Natural killer cell (primary cell): ENCODE results near the gene MTUS2. TPM values are rescaled to one million over a fixed set of nuclear protein-coding genes. Genes with fewer than 3 reads are reported as not detected.

Experiments
- ATAC-seq, 3 donors: fragments of 150-1000 bp in 2 of 3; fragments of 200-7000 bp in 1 of 3; cut with Tn5 transposase; 1 replicate in 1 of 3; 2 replicates in 2 of 3; pipeline ENCODE4 v1.10.0; 2021; ENCODE audit warnings: mild to moderate bottlenecking in 2 of 3, moderate library complexity in 2 of 3
- DNase-seq, 2 donors: peaks; one replicate each; pipeline versions ENCODE4 v3.0.0 to v3.0.0-alpha.2; 2013 to 2021; ENCODE audit warnings: mixed read lengths in 1 of 2
- H3K27ac ChIP-seq: one replicate; pipeline ENCODE4 v1.5.1; 2013; ENCODE audit warnings: mild to moderate bottlenecking, low read length
- H3K27me3 ChIP-seq: one replicate; pipeline ENCODE4 v1.6.1; 2013; ENCODE audit warnings: low read length; ENCODE audit not compliant: control insufficient read depth, insufficient read depth
- H3K36me3 ChIP-seq: one replicate; pipeline ENCODE4 v1.6.1; 2013; ENCODE audit warnings: low read length; ENCODE audit not compliant: control insufficient read depth, insufficient read depth
- H3K4me1 ChIP-seq: one replicate; pipeline ENCODE4 v1.6.1; 2013; ENCODE audit warnings: low read length; ENCODE audit not compliant: control insufficient read depth, insufficient read depth
- H3K4me3 ChIP-seq: one replicate; pipeline ENCODE4 v1.5.1; 2013; ENCODE audit warnings: low read length
- H3K9me3 ChIP-seq: one replicate; pipeline ENCODE4 v1.6.1; 2013; ENCODE audit warnings: low read length; ENCODE audit not compliant: control insufficient read depth, insufficient read depth
- H3K27ac Mint-ChIP-seq, 2 donors: one replicate each; pipeline ENCODE4 v1.8.0; 2022; ENCODE audit warnings: mild to moderate bottlenecking in 2 of 2, mixed read lengths in 2 of 2, moderate library complexity in 1 of 2
- H3K27me3 Mint-ChIP-seq, 2 donors: one replicate each; pipeline ENCODE4 v1.8.0; 2022; ENCODE audit warnings: low read depth in 2 of 2, mixed read lengths in 2 of 2
- H3K36me3 Mint-ChIP-seq: one replicate; pipeline ENCODE4 v1.8.0; 2022; ENCODE audit warnings: mixed read lengths
- H3K4me1 Mint-ChIP-seq, 2 donors: one replicate each; pipeline ENCODE4 v1.8.0; 2022; ENCODE audit warnings: mixed read lengths in 2 of 2
- H3K4me3 Mint-ChIP-seq: one replicate; pipeline ENCODE4 v1.8.0; 2022; ENCODE audit warnings: mild to moderate bottlenecking, moderate library complexity, mixed read lengths
- H3K9me3 Mint-ChIP-seq, 2 donors: one replicate each; pipeline ENCODE4 v1.8.0; 2022; ENCODE audit warnings: mixed read lengths in 2 of 2
- WGBS: methylation state at CpG from one replicate; pipeline ENCODE4 v1.1.7; 2013; ENCODE audit warnings: missing lambda C conversion rate; ENCODE audit not compliant: insufficient coverage; 5-methylcytosine and 5-hydroxymethylcytosine counted together
- intact Hi-C: fragments of 100-400 bp; cut with micrococcal nuclease; formaldehyde crosslinking; loops from one replicate; pipeline ENCODE4 v1.14.2; 2022
- total RNA-seq, 4 donors: library from RNA; stranded (reverse); fragments of 120-200 nt in 1 of 4; gene quantifications; one replicate each; pipeline versions ENCODE4 v1.2.3 to v1.2.4, GENCODE V29; 2013 to 2022
- TF ChIP-seq, protein P1 (sequence below): fragments of 200-600 bp; IDR thresholded peaks from one replicate; pipeline ENCODE4 v1.8.0; 2022; ENCODE audit warnings: antibody characterized with exemption

MTUS2 gene
- total RNA-seq, 3 donors from 2014 or later (not counting 1 experiment from before 2014, with no cell fraction given): not detected

DNA sequence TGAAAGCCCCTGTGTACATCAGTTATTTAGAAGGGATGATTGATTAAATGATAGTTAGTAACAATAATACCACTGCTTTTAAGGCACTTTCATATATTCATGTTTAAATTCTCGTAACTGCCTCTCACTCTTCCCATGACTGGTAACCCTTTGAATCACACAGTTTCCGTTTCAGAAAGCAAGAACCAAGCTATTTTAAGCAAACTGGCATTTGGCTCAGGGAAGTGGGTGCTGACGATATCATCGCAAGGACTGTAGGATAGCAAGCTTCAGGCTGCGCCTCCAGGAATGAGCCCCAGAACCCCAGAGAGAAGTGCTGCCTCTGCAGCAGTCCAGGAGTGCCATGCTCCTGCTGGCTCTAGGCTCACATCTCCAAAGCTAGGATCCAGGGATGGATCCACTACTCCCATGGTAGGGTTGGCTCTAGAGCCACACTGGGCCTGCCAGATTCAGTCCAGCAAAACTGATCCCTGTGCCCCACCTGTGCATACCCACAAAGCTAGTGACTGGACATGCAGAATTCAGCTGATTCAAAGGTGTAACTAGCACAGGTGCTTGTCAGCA lies 461.9 kb downstream of the MTUS2 start:
- TF ChIP-seq, protein P1, sequence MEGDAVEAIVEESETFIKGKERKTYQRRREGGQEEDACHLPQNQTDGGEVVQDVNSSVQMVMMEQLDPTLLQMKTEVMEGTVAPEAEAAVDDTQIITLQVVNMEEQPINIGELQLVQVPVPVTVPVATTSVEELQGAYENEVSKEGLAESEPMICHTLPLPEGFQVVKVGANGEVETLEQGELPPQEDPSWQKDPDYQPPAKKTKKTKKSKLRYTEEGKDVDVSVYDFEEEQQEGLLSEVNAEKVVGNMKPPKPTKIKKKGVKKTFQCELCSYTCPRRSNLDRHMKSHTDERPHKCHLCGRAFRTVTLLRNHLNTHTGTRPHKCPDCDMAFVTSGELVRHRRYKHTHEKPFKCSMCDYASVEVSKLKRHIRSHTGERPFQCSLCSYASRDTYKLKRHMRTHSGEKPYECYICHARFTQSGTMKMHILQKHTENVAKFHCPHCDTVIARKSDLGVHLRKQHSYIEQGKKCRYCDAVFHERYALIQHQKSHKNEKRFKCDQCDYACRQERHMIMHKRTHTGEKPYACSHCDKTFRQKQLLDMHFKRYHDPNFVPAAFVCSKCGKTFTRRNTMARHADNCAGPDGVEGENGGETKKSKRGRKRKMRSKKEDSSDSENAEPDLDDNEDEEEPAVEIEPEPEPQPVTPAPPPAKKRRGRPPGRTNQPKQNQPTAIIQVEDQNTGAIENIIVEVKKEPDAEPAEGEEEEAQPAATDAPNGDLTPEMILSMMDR: no peak
- intact Hi-C loops: no loop called here
- no peaks in the 10 kb centered on the region for H3K4me1 ChIP-seq
- H3K27ac ChIP-seq: no peak overlapping the region
- peaks cover 2 to 4% of the 10 kb centered on the region in 2 donors for H3K9me3 Mint-ChIP-seq
- no peak for ATAC-seq
- no peak overlapping the region for H3K27ac Mint-ChIP-seq
- no peak overlapping the region for H3K4me3 Mint-ChIP-seq
- H3K36me3 Mint-ChIP-seq: no peaks in the 10 kb centered on the region
- no peaks in the 10 kb centered on the region for H3K9me3 ChIP-seq
- H3K27me3 ChIP-seq: no peaks in the 10 kb centered on the region
- H3K4me3 ChIP-seq: no peak overlapping the region
- no peak for DNase-seq
- no peaks in the 10 kb centered on the region for H3K4me1 Mint-ChIP-seq
- WGBS: 78% methylated on average over 5 of the region's 5 CpGs
- H3K27me3 Mint-ChIP-seq: peaks cover 0 to 2% of the 10 kb centered on the region in 2 donors
- no peaks in the 10 kb centered on the region for H3K36me3 ChIP-seq

DNA sequence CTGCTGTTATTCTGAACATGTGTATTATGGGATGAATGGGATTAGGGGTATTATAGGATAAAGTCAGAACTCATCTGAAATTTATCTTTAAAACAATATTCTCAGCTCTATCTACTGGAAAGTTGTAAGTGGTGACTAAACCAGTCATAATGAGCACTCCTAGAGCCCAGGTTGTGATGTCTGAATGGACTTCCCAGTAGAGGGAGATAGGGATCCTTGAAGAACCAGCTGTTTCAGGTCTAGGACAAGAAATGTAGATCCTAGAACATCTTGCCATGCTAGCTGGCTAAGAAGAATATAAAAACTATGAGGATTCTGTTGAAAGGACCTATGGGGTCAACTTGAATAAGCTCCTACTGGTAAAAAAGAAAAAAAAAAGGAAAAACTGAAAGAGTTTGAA lies 464.6 kb downstream of the MTUS2 start:
- peaks cover 0 to 2% of the 10 kb centered on the region in 2 donors for H3K27me3 Mint-ChIP-seq
- Histone ChIP-seq H3K4me3 (no peak overlapping the region), H3K27ac (no peak overlapping the region), H3K9me3 (no peaks in the 10 kb centered on the region), H3K36me3 (no peaks in the 10 kb centered on the region), H3K4me1 (no peaks in the 10 kb centered on the region), H3K27me3 (no peaks in the 10 kb centered on the region)
- H3K4me1 Mint-ChIP-seq: no peaks in the 10 kb centered on the region
- TF ChIP-seq, protein P1: no peak
- H3K9me3 Mint-ChIP-seq: peaks cover 2% of the 10 kb centered on the region in 2 donors
- no peak overlapping the region for H3K4me3 Mint-ChIP-seq
- H3K36me3 Mint-ChIP-seq: no peaks in the 10 kb centered on the region
- no peak overlapping the region for H3K27ac Mint-ChIP-seq
- no peak for ATAC-seq
- intact Hi-C loops: no loop called here
- DNase-seq: no peak

DNA sequence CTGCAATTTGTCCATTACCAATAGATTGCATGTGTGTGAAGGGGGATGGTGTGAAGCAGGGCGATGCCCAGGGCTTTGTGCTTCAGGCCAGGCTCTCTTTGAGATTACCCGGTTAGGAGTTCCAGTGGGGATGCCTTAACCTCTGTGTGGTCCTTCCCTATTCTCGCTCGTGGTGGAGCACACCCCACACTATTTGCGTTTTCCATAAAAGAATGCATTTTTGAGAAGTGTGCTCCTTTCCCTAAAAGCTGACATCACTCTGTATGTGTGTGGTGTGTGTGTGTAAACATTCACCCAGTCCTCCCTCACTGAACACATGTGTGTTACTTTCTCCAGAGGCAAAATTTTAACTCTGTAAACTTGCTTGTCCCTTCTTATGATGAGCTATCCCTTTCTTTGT lies 467.1 kb downstream of the MTUS2 start:
- Histone ChIP-seq H3K4me3 (no peak overlapping the region), H3K27me3 (no peaks in the 10 kb centered on the region), H3K36me3 (no peaks in the 10 kb centered on the region), H3K27ac (no peak overlapping the region), H3K4me1 (no peaks in the 10 kb centered on the region), H3K9me3 (no peaks in the 10 kb centered on the region)
- no peak for ATAC-seq
- WGBS: 90% methylated on average over 4 of the region's 5 CpGs
- Mint-ChIP-seq H3K9me3 (peaks cover 2 to 5% of the 10 kb centered on the region in 2 donors), H3K27me3 (peaks cover 0 to 2% of the 10 kb centered on the region in 2 donors), H3K4me1 (no peaks in the 10 kb centered on the region), H3K27ac (no peak overlapping the region), H3K4me3 (no peak overlapping the region), H3K36me3 (no peaks in the 10 kb centered on the region)
- intact Hi-C loops: no loop called here
- TF ChIP-seq, protein P1: no peak
- DNase-seq: no peak

DNA sequence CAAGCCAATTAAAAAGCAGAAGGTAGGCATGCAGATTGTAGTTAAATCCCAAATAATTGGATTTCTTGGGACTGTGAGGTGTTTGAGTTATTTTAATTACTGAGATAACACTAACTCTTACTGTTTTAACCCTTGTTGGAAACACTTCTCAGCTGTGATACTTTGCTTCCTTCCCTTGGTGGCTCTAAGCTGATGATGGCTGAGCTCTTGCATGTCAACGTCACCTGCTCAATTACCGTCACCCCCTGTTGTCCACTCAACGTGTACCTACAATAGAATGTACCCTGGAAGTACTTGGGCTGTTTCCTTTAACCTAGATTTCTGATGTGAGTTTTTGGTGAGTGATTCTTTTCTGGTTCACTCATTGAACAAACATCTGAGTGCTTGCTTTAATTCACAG lies 471.9 kb downstream of the MTUS2 start:
- Histone ChIP-seq H3K4me3 (no peak overlapping the region), H3K9me3 (no peaks in the 10 kb centered on the region), H3K27ac (no peak overlapping the region), H3K27me3 (no peaks in the 10 kb centered on the region), H3K36me3 (no peaks in the 10 kb centered on the region), H3K4me1 (no peaks in the 10 kb centered on the region)
- Mint-ChIP-seq H3K27ac (no peak overlapping the region), H3K4me1 (no peaks in the 10 kb centered on the region), H3K4me3 (no peak overlapping the region), H3K36me3 (no peaks in the 10 kb centered on the region), H3K27me3 (no peaks in the 10 kb centered on the region), H3K9me3 (peaks cover 0 to 4% of the 10 kb centered on the region in 2 donors)
- no peak for ATAC-seq
- TF ChIP-seq, protein P1: no peak
- no peak for DNase-seq
- intact Hi-C loops: no loop called here
- 62% methylated on average over 3 of the region's 3 CpGs for WGBS
